Endothelial cell of umbilical vein (primary cell): ENCODE measurements around the gene CLEC18B. TPM values are rescaled to one million over a fixed set of nuclear protein-coding genes. Genes with fewer than 3 reads are reported as not detected.

Experiments
- BruUV-seq: library from RNA; stranded (reverse); fragments of 400-500 nt; replicated peaks from 2 replicates; lab custom pipeline; 2021; lab: Mats Ljungman, UMichigan
- CTCF ChIA-PET: fragments of 300-600, 350-600 bp; sonication (Branson Sonifier 250); formaldehyde crosslinking; loops from one replicate; lab custom pipeline; 2021; ENCODE audit warnings: antibody characterized with exemption, inconsistent platforms; lab: Charles Lee
- POLR2A ChIA-PET: fragments of 300-600, 350-600 bp; sonication (Branson Sonifier 250); formaldehyde crosslinking; loops from one replicate; lab custom pipeline; 2021; ENCODE audit warnings: antibody characterized with exemption, inconsistent platforms; lab: Charles Lee
- DNase-seq: peaks from one replicate; pipeline ENCODE4 v3.0.0-alpha.2; 2011; ENCODE audit warnings: low read depth, low spot score
- FAIRE-seq: peaks from 2 replicates; lab custom pipeline; 2011; peaks lifted over from hg19 to GRCh38; lab: Jason Lieb, UNC
- H2AFZ ChIP-seq: 2 replicates; pipeline ENCODE4 v1.6.0; 2012; ENCODE audit warnings: low read depth, low read length, control low read depth, inconsistent platforms
- H3K27ac ChIP-seq: 2 replicates; pipeline ENCODE4 v1.5.1; 2011; ENCODE audit warnings: low read depth, mild to moderate bottlenecking, control low read depth, low read length, moderate library complexity; ENCODE audit not compliant: insufficient read depth
- H3K27me3 ChIP-seq, 2 experiments: 2 replicates each; pipeline versions ENCODE4 v1.6.0 to v1.6.1; 2011; ENCODE audit warnings: low read length in 2 of 2, mixed read lengths in 1 of 2; ENCODE audit not compliant: control insufficient read depth in 2 of 2, insufficient read depth in 2 of 2
- H3K36me3 ChIP-seq, 2 experiments: 2 replicates in 1 of 2; 3 replicates in 1 of 2; pipeline ENCODE4 v1.5.1; 2011; ENCODE audit warnings: low read length in 2 of 2, mild to moderate bottlenecking in 1 of 2, moderate library complexity in 1 of 2; ENCODE audit not compliant: control insufficient read depth in 2 of 2, insufficient read depth in 2 of 2; ENCODE audit errors: extremely low read depth in 1 of 2
- H3K4me1 ChIP-seq: 3 replicates; pipeline ENCODE4 v1.5.1; 2011; ENCODE audit warnings: mild to moderate bottlenecking, low read length; ENCODE audit not compliant: control insufficient read depth, insufficient read depth; ENCODE audit errors: extremely low read depth
- H3K4me2 ChIP-seq: 2 replicates; pipeline ENCODE4 v1.6.1; 2011; ENCODE audit warnings: low read length, control low read depth, mixed read lengths; ENCODE audit not compliant: insufficient read depth
- H3K4me3 ChIP-seq, 3 experiments: fragments of 200-600 bp in 1 of 3; sonication (generic), shearing (Covaris generic) in 1 of 3; replicated peaks in 1 of 3; 2 replicates each; pipeline ENCODE4 v1.5.1; 2011 to 2016; ENCODE audit warnings: control low read depth in 3 of 3, low read length in 3 of 3, mild to moderate bottlenecking in 2 of 3, inconsistent platforms in 1 of 3, low read depth in 1 of 3, moderate library complexity in 1 of 3; ENCODE audit not compliant: insufficient read depth in 1 of 3
- H3K79me2 ChIP-seq: 2 replicates; pipeline ENCODE4 v1.6.0; 2012; ENCODE audit warnings: low read length, inconsistent platforms; ENCODE audit not compliant: control insufficient read depth, insufficient read depth
- H3K9ac ChIP-seq: replicated peaks from 2 replicates; pipeline ENCODE3; 2011; ENCODE audit warnings: low read length, control low read depth; ENCODE audit not compliant: insufficient read depth; ENCODE audit errors: extremely low read depth
- H3K9me1 ChIP-seq: replicated peaks from 3 replicates; pipeline ENCODE4 v1.6.0; 2011; ENCODE audit warnings: mild to moderate bottlenecking, low read length; ENCODE audit not compliant: control insufficient read depth, insufficient read depth; ENCODE audit errors: extremely low read depth
- H3K9me3 ChIP-seq: replicated peaks from 2 replicates; pipeline ENCODE4 v1.5.1; 2012; ENCODE audit warnings: low read length, inconsistent platforms; ENCODE audit not compliant: control insufficient read depth, insufficient read depth
- H4K20me1 ChIP-seq: replicated peaks from 2 replicates; pipeline ENCODE3; 2011; ENCODE audit warnings: mild to moderate bottlenecking, low read length; ENCODE audit not compliant: control insufficient read depth, insufficient read depth; ENCODE audit errors: extremely low read depth
- FOS ChIP-seq: IDR thresholded peaks from 2 replicates; pipeline ENCODE4 v1.6.1; 2011; ENCODE audit warnings: mild to moderate bottlenecking, low read length, moderate library complexity, borderline replicate concordance; ENCODE audit not compliant: insufficient read depth
- GATA2 ChIP-seq: IDR thresholded peaks from 2 replicates; pipeline ENCODE4 v1.7.0; 2011; ENCODE audit warnings: low read depth, mild to moderate bottlenecking, moderate library complexity, mixed read lengths, low read length; ENCODE audit not compliant: insufficient read length, insufficient read depth
- JUN ChIP-seq: IDR thresholded peaks from 2 replicates; pipeline ENCODE4 v1.6.1; 2011; ENCODE audit warnings: borderline replicate concordance, low read depth; ENCODE audit not compliant: insufficient read length, insufficient read depth
- MYC ChIP-seq: IDR thresholded peaks from one replicate; pipeline ENCODE4 v1.6.1; 2011; ENCODE audit warnings: mild to moderate bottlenecking, low read depth, low read length
- POLR2A ChIP-seq: IDR thresholded peaks from 2 replicates; pipeline ENCODE4 v1.6.1; 2012; ENCODE audit warnings: low read depth, mild to moderate bottlenecking, control low read depth, low read length
- dilution Hi-C: fragments of 300-500 bp; cut with MboI; formaldehyde crosslinking; loops from one replicate; pipeline ENCODE4 v1.15.0; 2019; ENCODE audit warnings: low sequenced_read_pairs; ENCODE audit not compliant: extremely low pct_ligation_motif_present
- intact Hi-C: fragments of 100-400 bp; cut with micrococcal nuclease; formaldehyde crosslinking; loops from one replicate; pipeline ENCODE4 v1.10.0; 2022
- polyA plus RNA-seq, 4 experiments: library from polyadenylated mRNA; depleted of rRNA in 3 of 4; stranded (reverse) in 3 of 4; unstranded in 1 of 4; fragments of >200 nt; gene quantifications; 2 replicates each; pipeline versions ENCODE4 v1.2.1 to v1.2.3, GENCODE V29; 2011 to 2012; ENCODE audit warnings: missing spikeins in 1 of 4
- total RNA-seq: library from RNA; stranded (reverse); gene quantifications from 2 replicates; pipeline ENCODE4 v1.2.3, GENCODE V29; 2021
- TF ChIP-seq, protein P1 (sequence below), 2 donors: IDR thresholded peaks; 1 replicate in 1 of 2; 2 replicates in 1 of 2; pipeline ENCODE4 v1.5.1; 2011; ENCODE audit warnings: low read length in 2 of 2, mild to moderate bottlenecking in 2 of 2, moderate library complexity in 2 of 2, control low read depth in 1 of 2, inconsistent platforms in 1 of 2, low read depth in 1 of 2; ENCODE audit not compliant: insufficient read depth in 1 of 2; ENCODE audit errors: extremely low read depth in 1 of 2

The CLEC18B gene
- total and polyA plus RNA-seq, 2 donors (not counting 3 experiments of a cell fraction or from before 2014, with no cell fraction given): 0.49 TPM; not detected in 1

DNA sequence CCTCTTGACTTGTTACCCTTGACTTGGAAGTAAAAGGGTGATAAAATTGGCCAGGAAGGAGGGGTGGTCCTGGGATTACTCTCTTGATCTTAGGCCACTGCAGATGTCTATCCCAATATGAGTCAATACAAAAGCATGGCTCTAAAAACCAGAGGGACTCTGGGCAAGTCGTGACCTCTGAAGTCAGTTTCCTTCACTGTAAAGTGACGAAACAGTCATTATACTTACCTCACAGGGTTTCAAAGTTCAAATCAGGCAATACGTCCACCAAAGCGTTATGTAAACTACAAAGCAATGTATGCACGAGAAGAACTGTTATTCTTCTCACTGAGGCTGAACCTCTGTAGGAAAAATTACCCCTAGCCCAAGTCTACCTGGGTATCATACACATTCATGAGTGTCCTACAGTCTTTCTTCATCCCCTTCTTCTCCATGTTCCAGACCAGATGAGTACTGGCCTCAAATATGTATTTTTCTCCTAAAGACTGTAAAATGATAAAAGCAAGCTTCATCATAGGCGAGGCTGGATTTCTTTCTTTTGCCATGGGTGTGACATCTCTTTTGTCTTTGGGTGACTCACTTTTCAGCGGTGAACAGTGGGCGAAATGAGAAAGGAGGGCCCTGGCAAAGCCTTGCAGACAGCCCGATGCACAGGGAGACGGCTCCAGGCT, 34.5 kb upstream of the CLEC18B start:
- H3K4me1 ChIP-seq: peaks cover 22% of the 10 kb centered on the region
- dilution Hi-C loops: no loop called here
- POLR2A ChIA-PET: no interaction called here
- no peaks in the 10 kb centered on the region for H3K9me3 ChIP-seq
- H2AFZ ChIP-seq: no peak overlapping the region
- no peak overlapping the region for H3K4me3 ChIP-seq
- H3K79me2 ChIP-seq: no peaks in the 10 kb centered on the region
- FAIRE-seq: peak; percentile 46
- no peaks in the 10 kb centered on the region for H3K27me3 ChIP-seq
- peak; percentile 48 for DNase-seq
- H3K4me2 ChIP-seq: no peak overlapping the region
- TF ChIP-seq POLR2A: no peak
- TF ChIP-seq FOS: no peak
- no peak for TF ChIP-seq GATA2
- TF ChIP-seq JUN: no peak
- no peak for TF ChIP-seq MYC
- TF ChIP-seq, protein P1, sequence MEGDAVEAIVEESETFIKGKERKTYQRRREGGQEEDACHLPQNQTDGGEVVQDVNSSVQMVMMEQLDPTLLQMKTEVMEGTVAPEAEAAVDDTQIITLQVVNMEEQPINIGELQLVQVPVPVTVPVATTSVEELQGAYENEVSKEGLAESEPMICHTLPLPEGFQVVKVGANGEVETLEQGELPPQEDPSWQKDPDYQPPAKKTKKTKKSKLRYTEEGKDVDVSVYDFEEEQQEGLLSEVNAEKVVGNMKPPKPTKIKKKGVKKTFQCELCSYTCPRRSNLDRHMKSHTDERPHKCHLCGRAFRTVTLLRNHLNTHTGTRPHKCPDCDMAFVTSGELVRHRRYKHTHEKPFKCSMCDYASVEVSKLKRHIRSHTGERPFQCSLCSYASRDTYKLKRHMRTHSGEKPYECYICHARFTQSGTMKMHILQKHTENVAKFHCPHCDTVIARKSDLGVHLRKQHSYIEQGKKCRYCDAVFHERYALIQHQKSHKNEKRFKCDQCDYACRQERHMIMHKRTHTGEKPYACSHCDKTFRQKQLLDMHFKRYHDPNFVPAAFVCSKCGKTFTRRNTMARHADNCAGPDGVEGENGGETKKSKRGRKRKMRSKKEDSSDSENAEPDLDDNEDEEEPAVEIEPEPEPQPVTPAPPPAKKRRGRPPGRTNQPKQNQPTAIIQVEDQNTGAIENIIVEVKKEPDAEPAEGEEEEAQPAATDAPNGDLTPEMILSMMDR (IDR thresholded peaks at IDR 0.05; ENCODE audit: extremely low read depth in 1 of 2, insufficient read depth in 1 of 2, low read depth in 1 of 2, low read length in 2 of 2): no peak
- intact Hi-C loops: no loop called here
- H3K9ac ChIP-seq: no peak overlapping the region
- no TSS peak for BruUV-seq
- H3K9me1 ChIP-seq: no peaks in the 10 kb centered on the region
- peak overlapping the region; percentile 35 for H3K27ac ChIP-seq
- peaks cover 0 to 31% of the 10 kb centered on the region in 2 experiments for H3K36me3 ChIP-seq
- H4K20me1 ChIP-seq: no peaks in the 10 kb centered on the region
- CTCF ChIA-PET: interaction anchor here (1.1 to 2.2 kb wide), 5 partner anchors 10 to 167 kb away, joined by 3 to 11 read pairs (median 6); no protein-coding TSS in a partner anchor
